ENCODE data around the gene TRMT2B.

DNA sequence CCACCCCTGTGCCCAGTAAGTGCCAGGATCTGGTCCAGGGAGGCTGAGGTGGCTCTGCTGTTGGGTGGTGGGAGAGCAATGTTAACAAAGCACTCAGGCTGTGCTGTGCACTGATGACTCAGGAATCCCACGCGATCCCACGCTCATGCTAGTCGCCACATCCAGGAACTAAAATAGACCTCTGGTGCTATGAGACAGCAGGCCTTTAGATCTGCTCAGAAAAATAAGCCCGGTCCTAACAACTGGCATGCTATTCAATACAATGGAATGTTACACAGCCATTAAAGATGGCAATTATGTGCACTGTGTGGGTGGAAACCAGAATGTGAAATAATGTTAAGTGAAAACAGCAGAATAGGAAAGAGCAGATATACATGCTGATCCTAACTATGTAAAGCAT is 56.4 kb downstream of the TRMT2B start:
- no peak for TF ChIP-seq POLR2A (IDR thresholded peaks at IDR 0.05)
- TF ChIP-seq, protein P1, sequence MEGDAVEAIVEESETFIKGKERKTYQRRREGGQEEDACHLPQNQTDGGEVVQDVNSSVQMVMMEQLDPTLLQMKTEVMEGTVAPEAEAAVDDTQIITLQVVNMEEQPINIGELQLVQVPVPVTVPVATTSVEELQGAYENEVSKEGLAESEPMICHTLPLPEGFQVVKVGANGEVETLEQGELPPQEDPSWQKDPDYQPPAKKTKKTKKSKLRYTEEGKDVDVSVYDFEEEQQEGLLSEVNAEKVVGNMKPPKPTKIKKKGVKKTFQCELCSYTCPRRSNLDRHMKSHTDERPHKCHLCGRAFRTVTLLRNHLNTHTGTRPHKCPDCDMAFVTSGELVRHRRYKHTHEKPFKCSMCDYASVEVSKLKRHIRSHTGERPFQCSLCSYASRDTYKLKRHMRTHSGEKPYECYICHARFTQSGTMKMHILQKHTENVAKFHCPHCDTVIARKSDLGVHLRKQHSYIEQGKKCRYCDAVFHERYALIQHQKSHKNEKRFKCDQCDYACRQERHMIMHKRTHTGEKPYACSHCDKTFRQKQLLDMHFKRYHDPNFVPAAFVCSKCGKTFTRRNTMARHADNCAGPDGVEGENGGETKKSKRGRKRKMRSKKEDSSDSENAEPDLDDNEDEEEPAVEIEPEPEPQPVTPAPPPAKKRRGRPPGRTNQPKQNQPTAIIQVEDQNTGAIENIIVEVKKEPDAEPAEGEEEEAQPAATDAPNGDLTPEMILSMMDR (IDR thresholded peaks at IDR 0.05) = no peak
